ENCODE measurements around the gene IL17B. TPM values are rescaled to one million over a fixed set of nuclear protein-coding genes. Genes with fewer than 3 reads are reported as not detected.

IL17B gene
- total and polyA plus RNA-seq, 9 of the 15 experiments (the other 6 are each of a cell fraction or from before 2014, with no cell fraction given) = 0.28 to 2.6 (median 0.53) TPM; not detected in 2

DNA sequence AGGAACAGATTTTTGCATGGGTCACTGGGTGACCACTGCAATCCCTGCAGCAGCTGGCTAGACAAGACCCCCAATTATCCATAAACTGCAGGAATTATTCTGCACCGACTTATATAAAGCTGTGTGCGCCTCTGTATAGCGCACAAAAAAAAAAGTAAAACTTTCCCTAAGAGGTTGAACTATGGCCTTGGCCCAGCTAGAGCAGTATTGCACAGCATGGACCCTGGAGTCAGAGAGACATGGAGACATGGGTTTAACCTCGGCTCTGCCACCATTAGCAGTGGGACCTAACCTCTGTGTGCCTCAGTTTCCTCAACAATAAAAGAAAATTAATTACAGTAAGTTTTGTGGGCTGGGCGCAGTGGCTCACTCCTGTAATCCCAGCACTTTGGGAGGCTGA is 50.9 kb downstream of the IL17B start:
- CTCF ChIA-PET (ENCODE audit: low intra/inter-chr PET ratio) = no interaction called here
- no peaks in the 10 kb centered on the region for H3K9me1 ChIP-seq (ENCODE audit: control insufficient read depth, insufficient read depth, low read length)
- FAIRE-seq (no peak), ATAC-seq (no peak), DNase-seq (ENCODE audit: extremely low read depth in 1 of 4, low spot score in 3 of 4) (no peak)
- H3K36me3 ChIP-seq (ENCODE audit: control insufficient read depth, insufficient read depth, low read length) = no peaks in the 10 kb centered on the region
- 0 out of 5 replicates have a peak, but pooled peaks cover 0 to 5% of the 10 kb centered on the region in 2 experiments for H3K27me3 ChIP-seq (ENCODE audit: control insufficient read depth in 2 of 2, insufficient read depth in 2 of 2, low read length in 2 of 2)
- no peak overlapping the region for H3K27ac ChIP-seq (ENCODE audit: extremely low read depth, low read depth, low read length)
- no peak overlapping the region for H3K9ac ChIP-seq (ENCODE audit: insufficient read depth in 1 of 2, low read depth in 2 of 2, low read length in 2 of 2)
- intact Hi-C loops (cut with micrococcal nuclease) (no loop called here), in situ Hi-C loops (cut with MboI) (no loop called here)
- BruUV-seq (replicated peaks) = no TSS peak
- no peaks in the 10 kb centered on the region for H3K79me2 ChIP-seq (ENCODE audit: control insufficient read depth, insufficient read depth, low read length)
- POLR2A ChIA-PET = interaction anchor here (0.8 to 1.0 kb wide), 3 partner anchors 17 to 29 kb away, joined by 3 read pairs; partner anchors contain the start of gene GRPEL2
- 59% methylated on average over 5 of the region's 5 CpGs for WGBS (ENCODE audit: insufficient coverage, low coverage, missing lambda C conversion rate)
- no peaks in the 10 kb centered on the region for H3K9me3 ChIP-seq (replicated peaks; ENCODE audit: control insufficient read depth, insufficient read depth, low read depth, low read length)
- H3K4me2 ChIP-seq (ENCODE audit: insufficient read depth, low read length) = no peak overlapping the region
- no peak overlapping the region for H3K4me3 ChIP-seq
- no peaks in the 10 kb centered on the region; a peak in 1 of 5 replicates for H3K4me1 ChIP-seq (replicated peaks in 1 of 2; ENCODE audit: control insufficient read depth in 2 of 2, insufficient read depth in 2 of 2, low read length in 2 of 2)
- TF ChIP-seq STAT5B (CRISPR knock-in tag; IDR thresholded peaks at IDR 0.05) (no peak), PBX2 (CRISPR knock-in tag; IDR thresholded peaks at IDR 0.05; ENCODE audit: low read depth) (no peak), PBX2 (tag; conservative IDR thresholded peaks at IDR 0.05; ENCODE audit: low read depth) (no peak), YBX1 (IDR thresholded peaks at IDR 0.05) (no peak), SAFB2 (IDR thresholded peaks at IDR 0.05; ENCODE audit: borderline replicate concordance, low read depth, low read length, severe bottlenecking) (no peak), NUFIP1 (IDR thresholded peaks at IDR 0.05; ENCODE audit: partially characterized antibody) (no peak), CHD1 (IDR thresholded peaks at IDR 0.05; ENCODE audit: low read length) (no peak), ZNF76 (CRISPR knock-in tag; IDR thresholded peaks at IDR 0.05; ENCODE audit: borderline replicate concordance) (no peak)
- H4K20me1 ChIP-seq (replicated peaks; ENCODE audit: control insufficient read depth, insufficient read depth, low read length) = no peaks in the 10 kb centered on the region
- no peak overlapping the region; the same call in 1 of the 2 replicates for H2AFZ ChIP-seq (ENCODE audit: low read depth, low read length)

Data from K562 (cell line).